ENCODE measurements around the gene IDUA.
"Not testable (repeated sequence)": the region's sequence is repeated elsewhere in the genome, so short reads cannot be mapped to it uniquely, and the experiment has no call there.

IDUA gene

DNA sequence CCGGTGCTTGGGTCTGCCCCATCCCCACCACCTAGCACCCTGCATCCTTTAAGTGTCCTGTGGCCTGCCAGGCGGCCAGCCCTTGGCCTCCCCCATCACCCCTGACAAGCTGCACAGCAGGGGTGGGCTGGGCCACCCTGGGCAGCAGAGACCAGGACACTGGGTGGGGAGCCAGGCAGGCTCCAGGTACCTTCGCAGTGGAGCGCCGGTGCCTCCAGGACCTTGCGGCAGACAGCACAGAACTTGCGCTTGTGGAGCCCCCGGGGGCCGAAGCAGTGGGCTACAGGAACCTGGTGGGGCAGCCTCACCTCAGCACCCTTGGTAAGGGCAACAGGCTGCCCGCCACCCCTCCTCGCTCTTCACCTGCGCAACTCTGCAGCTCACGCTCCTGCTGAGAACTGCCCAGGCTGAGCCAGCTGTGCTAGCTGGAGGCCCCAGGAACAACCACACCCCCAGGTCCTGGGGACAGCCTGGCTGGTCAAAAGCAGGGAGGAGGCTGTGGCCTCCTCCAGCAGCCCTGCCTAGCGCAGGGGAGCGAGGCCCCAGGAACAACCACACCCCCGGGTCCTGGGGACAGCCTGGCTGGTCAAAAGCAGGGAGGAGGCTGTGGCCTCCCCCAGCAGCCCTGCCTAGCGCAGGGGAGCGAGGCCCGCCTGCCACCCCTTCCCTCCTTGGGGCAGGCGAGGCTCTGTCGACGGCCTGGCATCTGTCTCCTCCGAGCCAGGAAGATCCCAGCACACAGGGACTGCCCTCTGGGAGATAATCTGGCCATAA is 18.0 kb upstream of the IDUA start:
- H3K27me3 Mint-ChIP-seq = peaks cover 12% of the 10 kb centered on the region
- intact Hi-C loops (cut with micrococcal nuclease) = no loop called here
- H3K36me3 Mint-ChIP-seq (ENCODE audit: low read depth) = peaks cover 62% of the 10 kb centered on the region
- peaks cover 32% of the 10 kb centered on the region for H3K4me1 Mint-ChIP-seq (ENCODE audit: low read depth)
- no peak overlapping the region for H3K27ac Mint-ChIP-seq
- H3K9me3 Mint-ChIP-seq = no peaks in the 10 kb centered on the region
- peak overlapping the region; percentile 6 for H3K4me3 Mint-ChIP-seq

DNA sequence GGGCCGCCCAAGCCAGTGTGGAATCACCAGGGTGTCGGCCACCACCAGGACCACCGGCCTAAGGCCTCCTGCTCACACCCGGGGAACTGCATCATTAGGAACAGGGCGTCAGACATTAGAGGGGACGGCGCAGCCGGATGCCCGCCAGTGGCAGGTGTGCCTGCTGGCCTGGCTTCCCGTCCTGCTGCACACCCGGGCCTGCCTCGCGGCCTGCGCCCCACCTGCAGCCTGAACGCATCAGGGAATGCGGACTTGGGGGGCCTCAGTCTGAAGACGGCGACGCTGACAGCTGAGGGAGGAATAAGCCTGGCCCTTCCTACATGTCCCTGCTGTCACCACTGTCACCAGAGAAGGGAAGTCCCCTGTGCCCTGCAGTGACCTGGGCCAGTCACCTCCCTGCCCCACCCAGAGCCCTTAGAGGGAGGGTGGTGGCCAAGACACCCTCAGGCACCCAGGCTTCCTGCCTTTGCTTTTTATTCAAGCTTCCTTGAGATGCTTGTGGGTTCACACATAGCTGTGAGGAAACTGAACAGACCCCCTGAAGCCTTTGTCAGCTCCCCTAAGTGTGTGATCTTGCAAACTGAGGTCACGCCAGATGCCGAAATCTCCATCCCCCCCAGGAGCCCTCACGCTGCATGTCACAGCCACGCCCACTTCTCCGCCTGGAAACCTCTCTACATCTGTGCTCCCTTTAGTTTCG is 16.6 kb upstream of the IDUA start:
- Mint-ChIP-seq H3K9me3 (no peaks in the 10 kb centered on the region), H3K27me3 (peaks cover 23% of the 10 kb centered on the region), H3K27ac (no peak overlapping the region), H3K36me3 (ENCODE audit: low read depth) (peaks cover 48% of the 10 kb centered on the region), H3K4me3 (no peak overlapping the region), H3K4me1 (ENCODE audit: low read depth) (peaks cover 32% of the 10 kb centered on the region)
- intact Hi-C loops (cut with micrococcal nuclease) = no loop called here

DNA sequence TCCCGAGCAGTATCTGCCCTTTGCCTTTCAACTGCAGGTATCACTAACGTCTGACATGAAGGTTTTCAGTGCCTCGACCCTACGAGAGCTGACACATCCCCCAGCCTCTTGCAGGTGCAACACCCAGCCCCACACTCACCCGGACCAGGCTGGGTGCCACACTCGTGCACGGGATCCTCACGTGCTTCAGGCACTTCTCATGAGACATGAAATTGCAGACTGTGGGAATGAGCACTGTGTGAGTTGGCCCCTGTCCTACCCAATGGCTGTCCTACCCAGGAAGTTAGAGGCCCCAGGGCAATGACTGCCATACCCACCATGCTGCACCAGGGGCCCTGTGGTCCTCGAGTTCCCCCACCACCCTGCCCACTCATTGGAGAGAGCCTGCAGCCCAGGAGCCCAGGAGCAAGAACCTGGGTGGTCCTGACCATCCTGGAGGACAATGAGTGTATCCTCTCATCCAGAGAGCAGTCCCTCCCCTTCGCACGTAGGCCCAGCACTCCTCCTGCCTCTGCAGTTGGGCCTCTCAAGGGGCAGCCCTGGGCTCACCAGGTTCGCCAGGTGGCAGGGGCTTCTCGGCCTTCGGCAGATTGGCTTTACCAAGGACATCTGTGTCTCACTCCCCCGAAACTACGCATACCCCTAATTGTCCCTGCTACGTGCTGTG is 15.9 kb upstream of the IDUA start:
- H3K36me3 Mint-ChIP-seq (ENCODE audit: low read depth) = peaks cover 40% of the 10 kb centered on the region
- no peak overlapping the region for H3K4me3 Mint-ChIP-seq
- H3K27me3 Mint-ChIP-seq = peaks cover 24% of the 10 kb centered on the region
- no peaks in the 10 kb centered on the region for H3K9me3 Mint-ChIP-seq
- peaks cover 32% of the 10 kb centered on the region for H3K4me1 Mint-ChIP-seq (ENCODE audit: low read depth)
- intact Hi-C loops (cut with micrococcal nuclease) = no loop called here
- no peak overlapping the region for H3K27ac Mint-ChIP-seq

DNA sequence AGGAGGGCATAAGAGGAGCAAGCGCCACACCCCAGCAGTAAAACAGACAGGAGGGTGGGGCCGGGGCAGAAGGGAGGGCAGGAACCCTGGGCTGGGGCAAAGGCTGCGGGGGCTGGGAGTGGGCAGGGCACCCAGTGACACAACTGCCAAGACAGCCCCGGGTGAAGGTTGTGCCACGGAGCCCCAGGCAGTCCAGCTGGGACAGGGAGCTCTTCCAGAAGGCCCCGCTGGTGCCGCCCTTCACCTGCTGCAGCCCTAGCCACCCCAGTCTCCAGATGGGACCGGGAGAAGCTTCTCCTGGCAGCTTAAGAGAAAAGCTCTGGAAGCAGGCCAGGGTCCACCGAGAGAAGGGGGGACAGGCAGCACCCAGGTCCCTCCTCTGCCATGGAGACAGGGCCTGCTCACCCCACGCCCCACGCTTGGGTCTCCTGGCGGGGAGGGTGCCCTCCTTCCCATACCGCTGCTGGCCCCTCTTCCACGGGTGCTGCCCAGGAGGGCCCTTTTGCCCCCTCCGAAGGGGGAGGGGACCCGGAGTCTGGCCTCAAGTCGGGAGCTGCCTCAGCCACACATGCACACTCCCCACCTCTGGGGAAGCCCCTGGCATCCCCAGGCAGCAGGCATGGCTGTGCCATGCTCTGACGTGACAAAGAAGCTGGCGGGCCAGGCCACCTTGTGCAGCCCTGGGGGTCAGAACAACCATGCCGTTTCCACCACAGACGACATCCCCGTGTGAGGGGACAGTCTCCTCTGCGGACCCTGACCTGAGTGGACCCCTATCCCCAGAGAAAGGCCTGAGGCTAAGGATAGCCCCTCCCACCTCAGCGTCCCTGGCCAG is 15.0 kb upstream of the IDUA start:
- Mint-ChIP-seq H3K4me1 (ENCODE audit: low read depth) (peaks cover 32% of the 10 kb centered on the region), H3K27ac (peak overlapping the region; percentile 52), H3K36me3 (ENCODE audit: low read depth) (peaks cover 31% of the 10 kb centered on the region), H3K4me3 (peak overlapping the region; percentile 77), H3K27me3 (peaks cover 24% of the 10 kb centered on the region), H3K9me3 (no peaks in the 10 kb centered on the region)
- intact Hi-C loops (cut with micrococcal nuclease) = loop anchor here (2.0 kb wide), 2 partner anchors 35 to 189 kb away; no protein-coding TSS in a partner anchor

DNA sequence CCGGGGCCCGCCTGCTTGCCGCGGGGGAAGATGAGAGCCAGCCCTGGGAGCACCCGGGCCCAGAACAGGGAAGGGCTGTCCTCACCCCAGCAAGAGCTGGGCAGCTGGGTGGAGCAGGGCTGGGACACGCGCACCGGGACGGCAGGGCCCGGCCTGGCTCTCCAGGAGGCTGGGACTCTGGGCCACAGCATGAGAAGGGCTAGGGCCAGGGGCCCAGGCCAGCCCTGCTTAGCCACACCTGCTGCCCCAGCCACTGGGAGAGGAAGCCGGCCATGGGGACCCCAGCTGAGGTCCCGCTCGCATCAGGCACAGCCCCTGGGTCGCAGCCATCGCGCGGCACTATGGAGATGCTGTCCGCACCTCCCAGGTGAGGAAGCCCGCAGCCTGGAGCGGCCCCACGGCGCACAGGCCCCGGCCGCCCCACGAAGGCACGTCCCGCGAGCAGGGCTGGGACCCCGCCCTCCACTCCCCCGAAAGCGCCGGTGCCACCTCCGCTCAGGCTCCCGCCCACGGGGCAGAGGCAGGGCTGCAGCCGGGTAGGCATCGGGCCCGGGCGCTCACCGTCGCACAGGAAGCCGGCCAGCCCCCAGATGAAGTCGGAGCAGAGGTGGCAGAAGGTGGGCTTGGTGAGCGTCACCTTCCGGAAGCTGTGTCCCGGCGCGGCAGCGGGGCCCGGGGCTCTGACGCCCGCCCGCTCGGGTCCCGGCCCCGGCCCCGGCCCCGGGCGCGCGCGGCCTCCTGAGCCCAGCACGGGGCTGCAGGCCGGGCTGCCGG is 14.0 kb upstream of the IDUA start:
- H3K4me3 Mint-ChIP-seq = peak overlapping the region; percentile 77
- intact Hi-C loops (cut with micrococcal nuclease) = loop anchor here (1.0 to 2.0 kb wide), 3 partner anchors 13 to 190 kb away; no protein-coding TSS in a partner anchor
- peaks cover 22% of the 10 kb centered on the region for H3K36me3 Mint-ChIP-seq (ENCODE audit: low read depth)
- H3K27ac Mint-ChIP-seq = peak overlapping the region; percentile 52
- no peaks in the 10 kb centered on the region for H3K9me3 Mint-ChIP-seq
- H3K27me3 Mint-ChIP-seq = peaks cover 24% of the 10 kb centered on the region
- H3K4me1 Mint-ChIP-seq (ENCODE audit: low read depth) = peaks cover 33% of the 10 kb centered on the region

DNA sequence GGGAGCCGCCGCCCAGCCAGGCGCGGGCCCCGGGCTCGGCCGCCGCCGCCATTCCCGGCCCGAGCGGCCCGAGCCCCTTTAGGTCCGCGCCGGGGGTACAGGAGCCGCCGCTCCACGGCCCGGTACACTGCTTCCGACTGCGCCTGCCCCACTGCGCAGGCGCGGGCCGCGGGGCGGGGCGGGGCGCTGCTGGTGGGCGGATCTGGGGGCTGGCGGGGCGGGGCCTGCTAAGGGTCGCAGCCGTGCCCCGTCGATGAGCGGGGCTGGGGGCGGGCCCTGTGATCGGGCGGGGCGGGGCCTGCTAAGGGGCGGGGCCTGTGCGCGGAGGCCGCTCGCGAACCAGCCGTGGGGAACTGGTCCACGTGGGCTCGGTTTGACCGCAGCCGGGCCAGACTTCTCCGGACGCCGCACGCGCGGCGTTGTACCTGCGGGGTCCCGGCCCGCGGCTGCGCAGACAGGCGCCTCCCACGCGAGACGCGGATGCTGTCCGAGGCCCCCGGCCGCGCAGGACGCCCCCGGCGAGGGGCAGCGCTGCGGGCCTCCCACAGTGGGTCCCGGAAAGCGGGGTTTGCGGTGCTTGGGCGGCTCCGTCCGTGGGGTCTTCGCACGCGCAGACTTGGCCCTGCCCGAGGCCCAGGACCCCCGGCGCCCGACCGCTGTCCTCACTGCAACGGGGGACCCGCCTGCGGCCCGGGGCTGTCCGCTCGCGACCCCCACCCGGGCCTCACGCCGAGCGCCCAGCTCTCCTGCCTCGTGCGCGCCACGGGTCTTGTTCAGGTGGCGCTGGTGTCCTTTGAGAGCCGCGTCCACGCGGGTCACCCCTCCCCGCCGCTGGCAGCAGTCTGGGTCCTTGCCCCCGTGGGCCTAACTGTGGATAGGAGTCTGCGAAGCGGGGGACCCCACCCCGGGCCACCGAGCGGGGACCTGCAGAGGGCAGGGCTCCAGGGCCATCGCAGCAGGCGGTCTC is 13.1 kb upstream of the IDUA start, which contains the start of gene DGKQ:
TSS of gene DGKQ (minus strand) at position 139 of the 967 bp plus-strand sequence. CDS start at position 52, 87 bp downstream.
- peaks cover 13% of the 10 kb centered on the region for H3K36me3 Mint-ChIP-seq (ENCODE audit: low read depth)
- H3K27ac Mint-ChIP-seq = peak within 1 kb of the TSS; percentile 52
- H3K4me1 Mint-ChIP-seq (ENCODE audit: low read depth) = peaks cover 38% of the 10 kb centered on the region
- peaks cover 17% of the 10 kb centered on the region for H3K27me3 Mint-ChIP-seq
- intact Hi-C loops (cut with micrococcal nuclease) = loop anchor here (1.0 to 2.0 kb wide), 3 partner anchors 13 to 191 kb away; no protein-coding TSS in a partner anchor
- H3K9me3 Mint-ChIP-seq = no peaks in the 10 kb centered on the region
- H3K4me3 Mint-ChIP-seq = peak within 1 kb of the TSS; percentile 77

DNA sequence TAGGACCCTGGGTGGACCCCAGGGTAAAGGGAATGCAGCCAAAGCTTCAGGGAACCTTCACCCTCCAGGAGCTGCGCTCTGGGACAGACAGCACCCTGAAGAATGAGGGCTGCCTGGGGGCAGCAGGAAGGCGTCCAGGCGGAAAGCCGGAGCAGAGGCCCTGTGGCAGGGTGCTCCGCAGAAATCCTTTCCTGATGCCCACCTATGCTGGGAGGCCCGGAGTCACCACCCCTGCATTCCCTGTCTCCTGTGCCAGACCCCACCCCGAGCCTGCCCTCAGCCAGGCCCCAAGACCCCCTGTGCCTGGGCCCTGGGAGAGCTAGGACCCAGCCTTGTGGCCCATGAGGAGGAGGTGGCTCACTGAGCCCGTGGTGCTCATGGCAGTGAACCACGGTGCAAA is 12.2 kb upstream of the IDUA start:
- peaks cover 12% of the 10 kb centered on the region for H3K27me3 Mint-ChIP-seq
- peaks cover 8% of the 10 kb centered on the region for H3K36me3 Mint-ChIP-seq (ENCODE audit: low read depth)
- H3K4me3 Mint-ChIP-seq = no peak overlapping the region
- peaks cover 41% of the 10 kb centered on the region for H3K4me1 Mint-ChIP-seq (ENCODE audit: low read depth)
- intact Hi-C loops (cut with micrococcal nuclease) = no loop called here
- no peaks in the 10 kb centered on the region for H3K9me3 Mint-ChIP-seq
- peak overlapping the region; percentile 25 for H3K27ac Mint-ChIP-seq

DNA sequence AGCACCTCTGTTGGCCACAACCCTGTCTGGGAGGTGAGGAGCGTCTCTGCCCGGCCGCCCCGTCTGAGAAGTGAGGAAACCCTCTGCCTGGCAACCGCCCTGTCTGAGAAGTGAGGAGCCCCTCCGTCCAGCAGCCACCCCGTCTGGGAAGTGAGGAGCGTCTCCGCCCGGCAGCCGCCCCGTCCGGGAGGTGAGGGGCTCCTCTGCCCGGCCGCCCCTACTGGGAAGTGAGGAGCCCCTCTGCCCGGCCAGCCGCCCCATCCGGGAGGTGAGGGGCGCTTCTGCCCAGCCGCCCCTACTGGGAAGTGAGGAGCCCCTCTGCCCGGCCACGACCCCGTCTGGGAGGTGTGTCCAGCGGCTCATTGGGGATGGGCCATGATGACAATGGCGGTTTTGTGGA is 10.8 kb upstream of the IDUA start:
- H3K9me3 Mint-ChIP-seq; H3K36me3 Mint-ChIP-seq (ENCODE audit: low read depth); intact Hi-C loops (cut with micrococcal nuclease); H3K27ac Mint-ChIP-seq; H3K4me3 Mint-ChIP-seq: not testable (repeated sequence)
- Mint-ChIP-seq H3K4me1 (ENCODE audit: low read depth) (peaks cover 40% of the 10 kb centered on the region), H3K27me3 (peaks cover 12% of the 10 kb centered on the region)

DNA sequence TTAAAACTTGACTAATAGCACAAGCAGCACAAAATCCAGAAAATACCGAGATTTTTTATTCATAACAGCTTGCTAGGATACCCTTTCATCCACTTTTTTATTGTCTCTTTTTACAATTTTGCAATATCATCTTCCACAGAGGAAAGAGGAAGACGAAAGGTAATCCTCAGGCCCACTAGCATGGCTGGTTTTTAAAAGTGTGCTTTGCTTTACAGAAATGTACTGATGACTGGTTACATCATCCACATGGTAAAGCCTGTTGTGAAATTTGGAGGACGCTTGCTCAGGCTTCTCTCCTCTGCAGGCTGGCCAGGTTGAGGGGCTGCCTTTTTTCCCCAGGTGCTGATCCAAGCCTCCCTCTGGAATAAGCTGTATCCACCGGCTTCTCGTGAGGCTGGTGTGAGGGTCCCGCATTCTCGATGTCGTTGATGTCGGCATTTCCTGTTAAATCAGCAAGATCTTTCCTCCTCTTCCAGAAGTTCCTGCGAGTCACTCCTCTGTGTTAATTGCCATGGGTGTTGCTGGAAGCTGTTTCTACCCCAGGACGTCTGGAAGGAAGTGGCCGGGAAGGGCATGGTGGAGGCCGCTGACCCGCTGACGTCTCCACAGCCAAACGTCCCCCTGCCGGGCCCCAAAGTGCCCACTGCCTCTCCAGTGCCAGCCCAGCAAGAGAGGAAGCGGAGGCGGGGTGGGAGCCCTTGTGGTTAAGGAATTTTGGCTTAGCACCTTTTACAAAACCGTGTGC is 7.7 kb upstream of the IDUA start:
- intact Hi-C loops (cut with micrococcal nuclease) = no loop called here
- Mint-ChIP-seq H3K4me3 (peak overlapping the region; percentile 30), H3K27ac (peak overlapping the region; percentile 75), H3K36me3 (ENCODE audit: low read depth) (no peaks in the 10 kb centered on the region), H3K9me3 (no peaks in the 10 kb centered on the region), H3K4me1 (ENCODE audit: low read depth) (peaks cover 24% of the 10 kb centered on the region), H3K27me3 (peaks cover 15% of the 10 kb centered on the region)

DNA sequence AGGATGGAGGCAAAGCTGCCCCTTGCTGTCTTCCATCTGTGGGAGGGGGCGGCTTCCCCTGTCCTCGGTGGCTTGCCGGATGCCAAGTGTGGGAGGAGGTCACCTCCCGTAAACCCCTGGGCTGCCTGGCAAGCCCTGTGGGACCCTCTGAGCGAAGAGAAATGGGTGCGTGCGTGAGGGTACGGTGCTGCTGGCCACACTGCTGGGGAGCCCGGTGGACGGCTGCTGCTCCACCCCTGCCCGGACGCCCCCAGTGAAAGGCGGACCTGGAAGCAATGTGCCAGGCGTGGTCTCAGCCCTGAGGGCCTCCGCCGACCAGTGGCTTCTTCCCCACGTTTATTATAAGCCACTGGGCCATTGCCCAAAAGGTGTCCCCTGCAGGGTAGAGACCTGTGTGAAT is 4.6 kb upstream of the IDUA start:
- H3K4me3 Mint-ChIP-seq = no peak overlapping the region
- H3K36me3 Mint-ChIP-seq (ENCODE audit: low read depth) = no peaks in the 10 kb centered on the region
- H3K9me3 Mint-ChIP-seq = no peaks in the 10 kb centered on the region
- peaks cover 4% of the 10 kb centered on the region for H3K27me3 Mint-ChIP-seq
- H3K4me1 Mint-ChIP-seq (ENCODE audit: low read depth) = peaks cover 42% of the 10 kb centered on the region
- intact Hi-C loops (cut with micrococcal nuclease) = no loop called here
- no peak overlapping the region for H3K27ac Mint-ChIP-seq

DNA sequence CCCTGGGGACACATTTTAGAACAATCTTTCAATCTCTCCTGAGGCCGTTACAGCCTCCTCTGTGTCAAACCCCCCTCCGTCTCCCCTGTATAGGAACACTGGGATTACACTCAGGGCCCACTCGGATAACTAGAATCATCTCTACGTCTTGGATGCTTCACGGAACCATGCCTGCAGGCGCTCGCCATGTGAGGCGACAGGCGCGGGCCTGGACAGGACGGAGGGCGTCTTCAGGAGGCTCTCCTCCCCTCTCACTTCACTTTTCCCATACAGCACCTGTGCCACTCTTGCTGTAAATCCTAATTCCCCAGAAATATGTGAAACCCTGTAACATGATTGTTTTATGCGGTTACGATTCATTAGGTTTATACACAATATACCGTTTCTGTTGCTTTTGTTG is 4.0 kb upstream of the IDUA start:
- no peak overlapping the region for H3K27ac Mint-ChIP-seq
- H3K4me3 Mint-ChIP-seq = no peak overlapping the region
- peaks cover 46% of the 10 kb centered on the region for H3K4me1 Mint-ChIP-seq (ENCODE audit: low read depth)
- no peaks in the 10 kb centered on the region for H3K36me3 Mint-ChIP-seq (ENCODE audit: low read depth)
- intact Hi-C loops (cut with micrococcal nuclease) = no loop called here
- no peaks in the 10 kb centered on the region for H3K9me3 Mint-ChIP-seq
- H3K27me3 Mint-ChIP-seq = peaks cover 4% of the 10 kb centered on the region
